ENCODE measurements around the gene MYO15A. TPM values are rescaled to one million over a fixed set of nuclear protein-coding genes. Genes with fewer than 3 reads are reported as not detected.

Gene MYO15A
- total RNA-seq, 4 donors from 2014 or later, result 2.3 to 7.5 (median 2.9) TPM

- no peaks in the 10 kb centered on the region for H3K27me3 ChIP-seq
- H3K9me3 ChIP-seq, result no peaks in the 10 kb centered on the region
- no peaks in the 10 kb centered on the region for H3K4me1 ChIP-seq
- WGBS, 2 donors, result 73 to 88% methylated on average over 3 to 5 of the region's 6 CpGs
- peaks cover 0 to 54% (median 8%) of the 10 kb centered on the region in 3 donors for H3K36me3 ChIP-seq
- no peak for DNase-seq (ENCODE audit: low spot score in 2 of 2)
- no peak overlapping the region for H3K27ac ChIP-seq
- no peak overlapping the region for H3K4me3 ChIP-seq
- TF ChIP-seq EP300 (IDR thresholded peaks at IDR 0.05), result no peak
- TF ChIP-seq CTCF (IDR thresholded peaks at IDR 0.05), result no peak
- no peak for TF ChIP-seq POLR2A (IDR thresholded peaks at IDR 0.05)
Observed at GRCh38 chr17:18107971-18108370, 585 bp upstream of the MYO15A start.

- Histone ChIP-seq H3K9me3 (no peaks in the 10 kb centered on the region), H3K4me1 (no peaks in the 10 kb centered on the region), H3K4me3 (no peak overlapping the region), H3K27me3 (no peaks in the 10 kb centered on the region), H3K27ac (no peak overlapping the region), H3K36me3 (peaks cover 0 to 34% (median 8%) of the 10 kb centered on the region in 3 donors)
- TF ChIP-seq CTCF (IDR thresholded peaks at IDR 0.05), result no peak
- TF ChIP-seq POLR2A (IDR thresholded peaks at IDR 0.05), result no peak
- no peak for TF ChIP-seq EP300 (IDR thresholded peaks at IDR 0.05)
- no peak for DNase-seq (ENCODE audit: low spot score in 2 of 2)
- 73 to 81% methylated on average over 10 of the region's 10 CpGs for WGBS, 2 donors
Observed at GRCh38 chr17:18109935-18110485, 1.5 kb downstream of the MYO15A start.

GRCh38 chr17:18110636-18111145 lies 2.1 kb downstream of the MYO15A start:
- H3K36me3 ChIP-seq, result peaks cover 0 to 27% (median 8%) of the 10 kb centered on the region in 3 donors
- 63 to 83% methylated on average over 3 to 4 of the region's 4 CpGs for WGBS, 2 donors
- DNase-seq (ENCODE audit: low spot score in 2 of 2), result no peak
- H3K4me3 ChIP-seq, result no peak overlapping the region
- H3K4me1 ChIP-seq, result no peaks in the 10 kb centered on the region
- H3K27ac ChIP-seq, result no peak overlapping the region
- H3K27me3 ChIP-seq, result no peaks in the 10 kb centered on the region
- H3K9me3 ChIP-seq, result no peaks in the 10 kb centered on the region
- TF ChIP-seq POLR2A (IDR thresholded peaks at IDR 0.05) (no peak), EP300 (IDR thresholded peaks at IDR 0.05) (no peak), CTCF (IDR thresholded peaks at IDR 0.05) (no peak)

GRCh38 chr17:18111330-18111971 lies 2.9 kb downstream of the MYO15A start:
- WGBS, 2 donors, result 69 to 85% methylated on average over 3 to 6 of the region's 6 CpGs
- Histone ChIP-seq H3K36me3 (peaks cover 0 to 20% (median 5%) of the 10 kb centered on the region in 3 donors), H3K9me3 (no peaks in the 10 kb centered on the region), H3K4me1 (no peaks in the 10 kb centered on the region), H3K4me3 (no peak overlapping the region), H3K27me3 (no peaks in the 10 kb centered on the region), H3K27ac (no peak overlapping the region)
- no peak for TF ChIP-seq EP300 (IDR thresholded peaks at IDR 0.05)
- TF ChIP-seq CTCF (IDR thresholded peaks at IDR 0.05), result no peak
- no peak for TF ChIP-seq POLR2A (IDR thresholded peaks at IDR 0.05)
- DNase-seq (ENCODE audit: low spot score in 2 of 2), result no peak

- Histone ChIP-seq H3K27ac (no peak overlapping the region), H3K9me3 (peaks cover 0 to 14% (median 0%) of the 10 kb centered on the region in 4 donors), H3K36me3 (no peaks in the 10 kb centered on the region), H3K27me3 (no peaks in the 10 kb centered on the region), H3K4me3 (no peak overlapping the region), H3K4me1 (no peaks in the 10 kb centered on the region)
- no peak for TF ChIP-seq CTCF (IDR thresholded peaks at IDR 0.05)
- no peak for TF ChIP-seq EP300 (IDR thresholded peaks at IDR 0.05)
- no peak for TF ChIP-seq POLR2A (IDR thresholded peaks at IDR 0.05)
- no peak for DNase-seq (ENCODE audit: low spot score in 2 of 2)
- 49 to 60% methylated on average over 7 of the region's 7 CpGs for WGBS, 2 donors
Observed at GRCh38 chr17:18115517-18115916, 7.0 kb downstream of the MYO15A start.
